GM19025 (cell line): Measurements from ENCODE around the gene TMEM145.
"Not testable (repeated sequence)": the region's sequence is repeated elsewhere in the genome, so short reads cannot be mapped to it uniquely, and the experiment has no call there.

Experiments
- ATAC-seq: cut with Tn5 transposase; IDR thresholded peaks from one replicate; pipeline ENCODE4 v1.9.1; 2021; ENCODE audit warnings: mild to moderate bottlenecking, low read depth, moderate library complexity; ENCODE audit not compliant: unreplicated experiment

Gene TMEM145

GRCh38 chr19:42333018-42333417 is 19.9 kb downstream of the TMEM145 start:
- no peak for ATAC-seq

GRCh38 chr19:42333975-42334696 is 21.0 kb downstream of the TMEM145 start:
- ATAC-seq: no peak

GRCh38 chr19:42334697-42335373 is 21.7 kb downstream of the TMEM145 start:
- no peak for ATAC-seq

- ATAC-seq: no peak
Observed at GRCh38 chr19:42335374-42335936, 22.3 kb downstream of the TMEM145 start.

GRCh38 chr19:42335971-42336370 is 22.9 kb downstream of the TMEM145 start:
- ATAC-seq: no peak

GRCh38 chr19:42339126-42339860 is 26.2 kb downstream of the TMEM145 start:
- not testable (repeated sequence) for ATAC-seq

- not testable (repeated sequence) for ATAC-seq
Observed at GRCh38 chr19:42339922-42340321, 26.8 kb downstream of the TMEM145 start.

- no peak for ATAC-seq
Observed at GRCh38 chr19:42343344-42344110, 30.4 kb downstream of the TMEM145 start.

- no peak for ATAC-seq
Observed at GRCh38 chr19:42344336-42344893, 31.3 kb downstream of the TMEM145 start.

GRCh38 chr19:42345191-42345812 is 32.2 kb downstream of the TMEM145 start:
- ATAC-seq: no peak

- no peak for ATAC-seq
Observed at GRCh38 chr19:42348211-42348610, 35.1 kb downstream of the TMEM145 start.

- ATAC-seq: no peak
Observed at GRCh38 chr19:42349378-42350107, 36.4 kb downstream of the TMEM145 start.

- no peak for ATAC-seq
Observed at GRCh38 chr19:42350417-42350816, 37.3 kb downstream of the TMEM145 start.

- no peak for ATAC-seq
Observed at GRCh38 chr19:42351079-42351735, 38.1 kb downstream of the TMEM145 start.

- ATAC-seq: no peak
Observed at GRCh38 chr19:42352301-42353259, 39.5 kb downstream of the TMEM145 start.

GRCh38 chr19:42353341-42354015 is 40.4 kb downstream of the TMEM145 start:
- no peak for ATAC-seq

GRCh38 chr19:42355896-42356295 is 42.8 kb downstream of the TMEM145 start:
- no peak for ATAC-seq
